Neutrophil (primary cell): ENCODE results near the gene PDE6G.

ENCODE experiments used
- H3K27ac ChIP-seq: fragments of 200-600 bp; sonication (generic); 2 replicates; pipeline ENCODE4 v1.5.1; 2016; ENCODE audit warnings: mild to moderate bottlenecking, moderate library complexity
- H3K27me3 ChIP-seq: fragments of 200-600 bp; sonication (generic); 2 replicates; pipeline ENCODE4 v1.6.0; 2016; ENCODE audit warnings: mild to moderate bottlenecking
- H3K36me3 ChIP-seq: fragments of 200-600 bp; sonication (generic); 2 replicates; pipeline ENCODE4 v1.5.1; 2017
- H3K4me1 ChIP-seq, 2 experiments: fragments of 200-600 bp in 1 of 2; sonication (generic) in 1 of 2; 1 replicate in 1 of 2; 2 replicates in 1 of 2; pipeline versions ENCODE4 v1.5.1 to v1.6.1; 2013 to 2016; ENCODE audit warnings: low read depth in 1 of 2, low read length in 1 of 2, mild to moderate bottlenecking in 1 of 2, moderate library complexity in 1 of 2; ENCODE audit not compliant: control insufficient read depth in 1 of 2, insufficient read depth in 1 of 2
- H3K4me3 ChIP-seq, 2 experiments: fragments of 200-600 bp in 1 of 2; sonication (generic) in 1 of 2; 1 replicate in 1 of 2; 2 replicates in 1 of 2; pipeline ENCODE4 v1.5.1; 2013 to 2016; ENCODE audit warnings: low read depth in 1 of 2, low read length in 1 of 2, mild to moderate bottlenecking in 1 of 2, moderate library complexity in 1 of 2
- H3K9me3 ChIP-seq: fragments of 200-600 bp; sonication (generic); 2 replicates; pipeline ENCODE4 v1.5.1; 2016
- CTCF ChIP-seq: fragments of 200-600 bp; sonication (generic); IDR thresholded peaks from 2 replicates; pipeline ENCODE4 v1.5.1; 2016; ENCODE audit warnings: antibody characterized with exemption

Gene PDE6G

GRCh38 chr17:81695211-81695610 is 38.9 kb upstream of the PDE6G start:
- Histone ChIP-seq H3K27ac (no peak overlapping the region), H3K27me3 (no peaks in the 10 kb centered on the region), H3K9me3 (no peaks in the 10 kb centered on the region), H3K36me3 (peaks cover 99% of the 10 kb centered on the region), H3K4me1 (peaks cover 0 to 8% of the 10 kb centered on the region in 2 experiments), H3K4me3 (no peak overlapping the region)
- TF ChIP-seq CTCF: no peak

DNA sequence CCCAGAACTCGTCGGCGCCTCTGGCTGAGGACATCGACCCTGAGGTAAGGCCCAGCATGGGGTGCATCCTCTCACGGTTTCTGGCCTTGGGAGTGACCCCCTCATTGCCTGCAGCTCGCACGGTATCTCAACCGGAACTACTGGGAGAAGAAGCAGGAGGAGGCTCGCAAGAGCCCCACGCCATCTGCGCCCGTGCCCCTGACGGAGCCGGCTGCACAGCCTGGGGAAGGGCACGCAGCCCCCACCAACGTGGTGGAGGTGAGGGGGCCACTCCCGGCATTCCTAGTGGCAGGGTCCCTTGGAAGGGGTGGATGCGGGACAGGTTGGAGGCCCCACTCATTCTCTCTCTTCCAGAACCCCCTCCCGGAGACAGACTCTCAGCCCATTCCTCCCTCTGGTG is 38.5 kb upstream of the PDE6G start:
- H3K4me1 ChIP-seq: peaks cover 0 to 8% of the 10 kb centered on the region in 2 experiments
- no peaks in the 10 kb centered on the region for H3K9me3 ChIP-seq
- peaks cover 100% of the 10 kb centered on the region for H3K36me3 ChIP-seq
- no peak overlapping the region for H3K4me3 ChIP-seq
- TF ChIP-seq CTCF: no peak
- H3K27ac ChIP-seq: no peak overlapping the region
- H3K27me3 ChIP-seq: no peaks in the 10 kb centered on the region

GRCh38 chr17:81693509-81694210 is 37.3 kb upstream of the PDE6G start:
- no peak for TF ChIP-seq CTCF
- Histone ChIP-seq H3K27ac (no peak overlapping the region), H3K4me1 (peaks cover 0 to 8% of the 10 kb centered on the region in 2 experiments), H3K4me3 (no peak overlapping the region), H3K36me3 (peaks cover 100% of the 10 kb centered on the region), H3K27me3 (no peaks in the 10 kb centered on the region), H3K9me3 (no peaks in the 10 kb centered on the region)

GRCh38 chr17:81691608-81692007 is 35.3 kb upstream of the PDE6G start:
- no peaks in the 10 kb centered on the region for H3K4me1 ChIP-seq
- no peak for TF ChIP-seq CTCF
- no peaks in the 10 kb centered on the region for H3K27me3 ChIP-seq
- H3K9me3 ChIP-seq: no peaks in the 10 kb centered on the region
- H3K36me3 ChIP-seq: peaks cover 100% of the 10 kb centered on the region
- no peak overlapping the region for H3K4me3 ChIP-seq
- no peak overlapping the region for H3K27ac ChIP-seq

GRCh38 chr17:81691196-81691595 is 34.9 kb upstream of the PDE6G start:
- H3K27ac ChIP-seq: no peak overlapping the region
- TF ChIP-seq CTCF: no peak
- H3K36me3 ChIP-seq: peaks cover 100% of the 10 kb centered on the region
- H3K4me3 ChIP-seq: no peak overlapping the region
- no peaks in the 10 kb centered on the region for H3K4me1 ChIP-seq
- H3K27me3 ChIP-seq: no peaks in the 10 kb centered on the region
- no peaks in the 10 kb centered on the region for H3K9me3 ChIP-seq
